DOHH2 (cell line): ENCODE measurements around the gene MYLK3.

Experiments used
- H3F3A ChIP-seq: fragments of 200-600 bp; sonication (generic), shearing (Covaris generic); 2 replicates; pipeline ENCODE4 v1.6.0; 2016; ENCODE audit warnings: antibody characterized with exemption, mild to moderate bottlenecking; ENCODE audit not compliant: control insufficient read depth, insufficient read depth
- H3K27ac ChIP-seq: fragments of 200-600 bp; sonication (generic); 2 replicates; pipeline ENCODE4 v1.5.1; 2014; ENCODE audit warnings: low read depth, mild to moderate bottlenecking, low read length, moderate library complexity
- H3K27me3 ChIP-seq: fragments of 200-600 bp; sonication (generic); 2 replicates; pipeline ENCODE4 v1.6.1; 2014; ENCODE audit warnings: mild to moderate bottlenecking, low read length, mixed read lengths; ENCODE audit not compliant: control insufficient read depth
- H3K36me3 ChIP-seq: fragments of 200-600 bp; sonication (generic); 2 replicates; pipeline ENCODE4 v1.6.1; 2014; ENCODE audit warnings: mild to moderate bottlenecking, low read length, moderate library complexity, mixed read lengths; ENCODE audit not compliant: control insufficient read depth
- H3K4me1 ChIP-seq: fragments of 200-600 bp; sonication (generic); 2 replicates; pipeline ENCODE4 v1.6.1; 2014; ENCODE audit warnings: mild to moderate bottlenecking, low read length, mixed read lengths; ENCODE audit not compliant: control insufficient read depth
- H3K4me2 ChIP-seq: fragments of 200-600 bp; sonication (generic); 2 replicates; pipeline ENCODE4 v1.6.0; 2014; ENCODE audit warnings: mild to moderate bottlenecking, low read length, moderate library complexity
- H3K4me3 ChIP-seq: fragments of 200-600 bp; sonication (generic); 2 replicates; pipeline ENCODE4 v1.5.1; 2014; ENCODE audit warnings: mild to moderate bottlenecking, low read length, mixed read lengths
- H3K79me2 ChIP-seq: fragments of 200-600 bp; sonication (generic); 2 replicates; pipeline ENCODE4 v1.6.1; 2014; ENCODE audit warnings: mild to moderate bottlenecking, low read length, mixed read lengths; ENCODE audit not compliant: control insufficient read depth
- H3K9me2 ChIP-seq: fragments of 200-600 bp; sonication (generic); replicated peaks from 2 replicates; pipeline ENCODE4 v1.6.1; 2014; ENCODE audit warnings: mild to moderate bottlenecking, low read length, mixed read lengths; ENCODE audit not compliant: control insufficient read depth
- H3K9me3 ChIP-seq: fragments of 200-600 bp; sonication (generic); 2 replicates; pipeline ENCODE4 v1.6.1; 2014; ENCODE audit warnings: antibody characterized with exemption, low read length, mixed read lengths; ENCODE audit not compliant: control insufficient read depth, insufficient read depth
- H4K20me1 ChIP-seq: fragments of 200-600 bp; sonication (generic); 2 replicates; pipeline ENCODE4 v1.6.0; 2014; ENCODE audit warnings: low read depth, mild to moderate bottlenecking, antibody characterized with exemption, low read length, moderate library complexity; ENCODE audit not compliant: control insufficient read depth, insufficient read depth
- EZH2phosphoT487 ChIP-seq: fragments of 200-600 bp; sonication (generic); IDR thresholded peaks from 2 replicates; pipeline ENCODE4 v1.6.1; 2017; ENCODE audit warnings: borderline replicate concordance, mild to moderate bottlenecking, antibody characterized with exemption, low read length, moderate library complexity, mixed read lengths
- TF ChIP-seq, protein P1 (sequence below): fragments of 200-600 bp; sonication (generic); IDR thresholded peaks from one replicate; pipeline ENCODE4 v1.5.1; 2014; ENCODE audit warnings: antibody characterized with exemption, mild to moderate bottlenecking, low read depth, low read length; ENCODE audit not compliant: poor library complexity, severe bottlenecking

Gene MYLK3

DNA sequence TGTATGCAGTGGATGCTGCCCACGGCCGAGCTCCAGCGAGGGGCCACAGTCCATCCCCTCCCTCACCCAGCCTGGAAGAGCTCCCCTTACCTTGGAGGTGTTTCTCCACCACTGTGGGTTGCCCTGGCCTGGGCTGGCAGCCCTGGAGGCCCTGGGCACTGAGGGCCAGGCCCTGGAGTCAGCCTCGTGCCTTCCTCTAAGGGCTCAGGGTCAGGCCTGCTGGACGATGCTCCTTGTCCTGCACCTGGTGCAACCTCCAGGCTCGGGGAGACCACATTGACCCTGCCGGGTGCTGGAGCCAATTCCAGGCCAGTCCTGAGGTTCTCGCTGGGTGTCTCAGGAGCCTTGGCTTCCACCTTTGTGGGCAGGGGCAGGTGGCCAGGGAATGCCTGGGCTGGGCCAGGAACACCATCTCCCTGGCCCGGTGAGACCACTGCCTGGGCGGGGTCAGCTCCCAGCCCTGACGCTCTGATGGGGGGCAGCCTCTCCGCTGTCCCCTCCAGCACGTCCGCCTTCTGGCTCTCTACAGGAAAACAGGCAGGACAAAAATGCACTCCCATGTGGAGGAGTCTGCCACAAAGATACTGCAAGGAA, 10.4 kb downstream of the MYLK3 start:
- Histone ChIP-seq H3K36me3 (no peaks in the 10 kb centered on the region), H3K27ac (no peak overlapping the region), H4K20me1 (no peaks in the 10 kb centered on the region), H3K9me2 (no peaks in the 10 kb centered on the region), H3K9me3 (no peaks in the 10 kb centered on the region), H3K4me1 (peaks cover 19% of the 10 kb centered on the region), H3K4me3 (no peak overlapping the region), H3F3A (0 out of 2 replicates have a peak, but pooled peaks cover 4% of the 10 kb centered on the region), H3K4me2 (no peak overlapping the region), H3K79me2 (no peaks in the 10 kb centered on the region), H3K27me3 (no peaks in the 10 kb centered on the region)
- no peak for TF ChIP-seq EZH2phosphoT487
- TF ChIP-seq, protein P1, sequence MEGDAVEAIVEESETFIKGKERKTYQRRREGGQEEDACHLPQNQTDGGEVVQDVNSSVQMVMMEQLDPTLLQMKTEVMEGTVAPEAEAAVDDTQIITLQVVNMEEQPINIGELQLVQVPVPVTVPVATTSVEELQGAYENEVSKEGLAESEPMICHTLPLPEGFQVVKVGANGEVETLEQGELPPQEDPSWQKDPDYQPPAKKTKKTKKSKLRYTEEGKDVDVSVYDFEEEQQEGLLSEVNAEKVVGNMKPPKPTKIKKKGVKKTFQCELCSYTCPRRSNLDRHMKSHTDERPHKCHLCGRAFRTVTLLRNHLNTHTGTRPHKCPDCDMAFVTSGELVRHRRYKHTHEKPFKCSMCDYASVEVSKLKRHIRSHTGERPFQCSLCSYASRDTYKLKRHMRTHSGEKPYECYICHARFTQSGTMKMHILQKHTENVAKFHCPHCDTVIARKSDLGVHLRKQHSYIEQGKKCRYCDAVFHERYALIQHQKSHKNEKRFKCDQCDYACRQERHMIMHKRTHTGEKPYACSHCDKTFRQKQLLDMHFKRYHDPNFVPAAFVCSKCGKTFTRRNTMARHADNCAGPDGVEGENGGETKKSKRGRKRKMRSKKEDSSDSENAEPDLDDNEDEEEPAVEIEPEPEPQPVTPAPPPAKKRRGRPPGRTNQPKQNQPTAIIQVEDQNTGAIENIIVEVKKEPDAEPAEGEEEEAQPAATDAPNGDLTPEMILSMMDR = no peak

DNA sequence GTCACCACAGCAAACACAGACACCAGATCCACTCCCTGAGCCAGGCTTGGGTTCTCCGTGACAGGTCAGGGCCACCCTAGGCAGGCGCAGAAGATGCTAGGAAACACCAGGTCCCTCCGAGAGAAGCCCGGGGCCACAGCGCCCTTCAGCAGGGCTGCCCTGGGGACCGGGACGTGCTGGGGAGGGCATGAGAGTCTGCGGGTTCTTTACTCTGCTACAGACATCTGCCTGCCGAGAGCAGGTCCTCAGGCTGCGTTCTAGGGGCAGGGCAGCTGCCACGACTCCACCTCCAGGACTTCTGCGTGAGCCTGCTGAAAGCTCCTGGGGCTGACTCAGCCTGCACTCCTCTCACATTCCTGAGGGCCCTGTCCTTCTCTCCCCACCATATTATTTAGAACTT, 11.4 kb downstream of the MYLK3 start:
- no peaks in the 10 kb centered on the region for H3K9me3 ChIP-seq
- H3F3A ChIP-seq = 0 out of 2 replicates have a peak, but pooled peaks cover 4% of the 10 kb centered on the region
- TF ChIP-seq EZH2phosphoT487 = no peak
- TF ChIP-seq, protein P1 = no peak
- H3K27ac ChIP-seq = no peak overlapping the region
- no peaks in the 10 kb centered on the region for H3K9me2 ChIP-seq
- no peaks in the 10 kb centered on the region for H3K36me3 ChIP-seq
- no peaks in the 10 kb centered on the region for H3K27me3 ChIP-seq
- peaks cover 10% of the 10 kb centered on the region for H3K4me1 ChIP-seq
- no peak overlapping the region for H3K4me3 ChIP-seq
- H3K79me2 ChIP-seq = no peaks in the 10 kb centered on the region
- no peaks in the 10 kb centered on the region for H4K20me1 ChIP-seq
- H3K4me2 ChIP-seq = no peak overlapping the region

DNA sequence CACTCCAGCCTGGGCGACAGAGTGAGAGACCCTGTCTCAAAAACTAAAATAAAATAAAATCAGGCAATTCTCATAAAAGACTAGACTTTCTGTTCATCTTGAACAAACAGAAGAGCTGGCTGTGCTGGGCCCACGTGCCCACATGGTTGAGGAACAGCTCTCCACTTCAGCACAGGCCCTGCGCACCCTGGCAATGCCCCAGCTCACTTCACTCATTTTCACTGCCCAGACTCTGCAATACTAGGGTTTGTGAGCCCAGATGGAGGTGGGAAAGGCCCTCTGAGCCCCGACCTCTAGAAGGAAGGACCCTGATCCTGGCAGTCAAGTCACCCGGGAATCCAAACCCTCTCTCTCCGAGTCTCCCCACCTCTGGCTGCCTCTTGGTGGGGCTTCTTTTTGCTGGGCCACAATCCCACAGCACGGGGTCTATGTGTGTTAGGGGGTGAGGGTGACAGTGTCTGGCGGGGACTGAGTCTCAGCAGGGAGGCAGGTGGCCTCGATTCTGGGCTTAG, 14.8 kb downstream of the MYLK3 start:
- Histone ChIP-seq H3K4me3 (no peak overlapping the region), H3F3A (no peaks in the 10 kb centered on the region), H3K9me2 (no peaks in the 10 kb centered on the region), H3K4me1 (no peaks in the 10 kb centered on the region), H3K27ac (no peak overlapping the region), H3K79me2 (no peaks in the 10 kb centered on the region), H3K9me3 (no peaks in the 10 kb centered on the region), H4K20me1 (no peaks in the 10 kb centered on the region), H3K36me3 (no peaks in the 10 kb centered on the region), H3K27me3 (no peaks in the 10 kb centered on the region), H3K4me2 (no peak overlapping the region)
- TF ChIP-seq, protein P1 = no peak
- no peak for TF ChIP-seq EZH2phosphoT487
